ENCODE results near the gene PRAC2.

Gene PRAC2

GRCh38 chr17:48722201-48722907 is 631 bp upstream of the PRAC2 start, which contains the start of gene PRAC1:
TSS of gene PRAC1 (minus strand) at chr17:48722518. CDS start at chr17:48722392, 126 bp downstream.
- peak; percentile 80 for DNase-seq (ENCODE audit: low read depth)
- peak within 1 kb of the TSS; percentile 91 for H3K4me3 ChIP-seq (ENCODE audit: low read depth, low read length)
- peak; percentile 31; the same call in 1 of the 2 replicates for TF ChIP-seq CTCF (IDR thresholded peaks at IDR 0.05; ENCODE audit: control insufficient read depth, extremely low read depth, insufficient read depth)

DNA sequence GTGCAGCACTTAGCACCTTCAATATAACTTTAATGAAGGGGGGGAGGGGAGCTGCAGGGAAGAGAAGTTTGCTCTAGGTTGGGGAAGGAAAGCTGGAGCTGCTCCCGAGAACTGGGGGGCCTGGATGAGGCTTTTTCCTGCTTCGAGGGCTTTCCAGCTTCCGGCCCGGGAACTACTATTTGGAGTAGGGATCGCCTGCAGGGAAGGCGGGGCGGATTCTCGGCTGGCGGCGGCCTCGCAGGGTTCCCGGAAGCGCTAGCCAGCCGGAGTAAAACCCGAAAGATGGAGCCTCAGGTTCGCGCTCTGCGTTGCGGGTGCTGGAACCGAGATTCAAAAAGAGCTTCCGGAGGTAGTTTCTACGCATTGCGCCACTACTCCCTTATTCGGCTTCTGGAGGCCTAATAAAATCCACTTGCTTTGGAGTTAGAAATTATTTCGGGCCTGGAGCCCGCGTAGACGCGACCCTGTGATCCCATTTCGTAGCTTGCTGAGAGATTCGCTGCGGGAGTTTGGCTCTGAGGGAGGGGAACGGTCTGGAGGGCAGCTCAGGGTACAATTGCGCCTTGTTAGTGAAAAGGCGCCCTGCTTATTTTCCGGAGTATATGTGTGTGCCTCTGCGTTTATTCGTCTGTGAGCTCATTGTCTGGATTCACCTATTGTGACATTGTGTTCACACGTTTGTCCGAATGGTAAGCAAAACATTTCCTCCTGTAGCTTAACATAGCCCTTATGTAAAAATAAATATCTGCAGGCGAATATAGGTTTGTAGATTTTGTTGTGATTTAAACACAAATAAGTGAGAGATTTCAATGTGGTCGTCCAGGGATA is 652 bp downstream of the PRAC2 start:
- H3K4me3 ChIP-seq (ENCODE audit: low read depth, low read length) = peak overlapping the region; percentile 91
- TF ChIP-seq CTCF (IDR thresholded peaks at IDR 0.05; ENCODE audit: control insufficient read depth, extremely low read depth, insufficient read depth) = no peak
- DNase-seq (ENCODE audit: low read depth) = no peak

GRCh38 chr17:48724251-48725003 is 1.4 kb downstream of the PRAC2 start:
- H3K4me3 ChIP-seq (ENCODE audit: low read depth, low read length) = peak overlapping the region; percentile 91
- TF ChIP-seq CTCF (IDR thresholded peaks at IDR 0.05; ENCODE audit: control insufficient read depth, extremely low read depth, insufficient read depth) = peak; percentile 72
- DNase-seq (ENCODE audit: low read depth) = no peak

- DNase-seq (ENCODE audit: low read depth) = no peak
- H3K4me3 ChIP-seq (ENCODE audit: low read depth, low read length) = peak overlapping the region; percentile 91
- no peak for TF ChIP-seq CTCF (IDR thresholded peaks at IDR 0.05; ENCODE audit: control insufficient read depth, extremely low read depth, insufficient read depth)
These were observed 2.0 kb downstream of the PRAC2 start for GRCh38 chr17:48725004-48725287.

DNA sequence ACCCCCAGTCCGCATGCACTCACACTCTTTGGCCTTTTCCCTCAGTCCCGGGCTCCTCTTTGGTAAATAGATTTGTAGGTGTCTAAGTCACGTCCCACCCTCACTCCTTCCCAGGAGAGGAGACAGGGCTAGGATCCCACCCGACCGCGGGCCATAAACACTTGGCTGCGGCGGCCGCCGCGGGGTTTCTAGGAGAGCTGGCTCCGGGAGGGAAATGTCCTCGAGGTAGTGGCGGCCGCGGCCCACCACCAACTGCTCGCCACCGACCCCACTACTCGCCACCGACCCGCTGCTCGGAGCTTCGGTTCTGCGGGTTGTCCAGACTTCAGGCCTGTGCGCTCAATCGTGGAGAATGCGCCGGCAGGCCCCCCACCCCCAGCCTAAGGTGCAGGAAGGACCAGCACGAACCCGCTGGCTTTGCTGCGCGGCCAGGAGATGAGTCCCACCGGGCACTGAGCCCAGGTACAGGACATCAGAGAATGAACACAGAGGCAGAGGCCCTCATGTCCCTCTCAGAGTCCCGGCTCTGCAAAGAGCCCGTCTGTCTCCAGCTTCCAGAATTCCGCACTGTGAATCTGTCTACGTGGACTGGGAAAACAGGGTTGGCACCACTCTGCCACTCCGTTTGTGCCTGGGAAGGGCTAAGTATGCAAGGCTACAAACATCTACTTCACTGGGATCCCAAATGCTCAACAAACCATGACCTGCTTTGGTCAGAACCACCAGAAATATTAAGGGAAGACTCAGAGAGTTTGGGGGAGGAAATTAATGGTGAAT is 2.5 kb downstream of the PRAC2 start:
- no peak for TF ChIP-seq CTCF (IDR thresholded peaks at IDR 0.05; ENCODE audit: control insufficient read depth, extremely low read depth, insufficient read depth)
- no peak for DNase-seq (ENCODE audit: low read depth)
- H3K4me3 ChIP-seq (ENCODE audit: low read depth, low read length) = peak overlapping the region; percentile 91
